Fibroblast of lung (primary cell): ENCODE measurements around the gene TLE2. TPM values are rescaled to one million over a fixed set of nuclear protein-coding genes. Genes with fewer than 3 reads are reported as not detected.
A peak's percentile ranks its signal among the peaks of the same experiment; 100 is the strongest.

Source experiments
- DNase-seq, 2 donors: peaks; one replicate each; pipeline versions ENCODE4 v3.0.0 to v3.0.0-alpha.2; 2010; ENCODE audit warnings: low read depth in 2 of 2
- H2AFZ ChIP-seq: 2 replicates; pipeline ENCODE4 v1.5.1; 2012; ENCODE audit warnings: low read length, control low read depth, inconsistent platforms
- H3K27ac ChIP-seq: 2 replicates; pipeline ENCODE4 v1.5.1; 2011; ENCODE audit warnings: low read length, control low read depth; ENCODE audit not compliant: insufficient read depth
- H3K27me3 ChIP-seq: 2 replicates; pipeline ENCODE4 v1.5.1; 2011; ENCODE audit warnings: mild to moderate bottlenecking, low read length; ENCODE audit not compliant: control insufficient read depth, insufficient read depth
- H3K36me3 ChIP-seq: 2 replicates; pipeline ENCODE4 v1.5.1; 2011; ENCODE audit warnings: low read length; ENCODE audit not compliant: control insufficient read depth, insufficient read depth
- H3K4me1 ChIP-seq: 2 replicates; pipeline ENCODE4 v1.5.1; 2011; ENCODE audit warnings: low read length; ENCODE audit not compliant: control insufficient read depth, insufficient read depth; ENCODE audit errors: extremely low read depth
- H3K4me2 ChIP-seq: 2 replicates; pipeline ENCODE4 v1.5.1; 2011; ENCODE audit warnings: low read length, control low read depth; ENCODE audit not compliant: insufficient read depth; ENCODE audit errors: extremely low read depth
- H3K4me3 ChIP-seq, 4 experiments: fragments of 200-600 bp in 1 of 4; sonication (generic) in 1 of 4; replicated peaks in 1 of 4; 2 replicates each; pipeline ENCODE4 v1.5.1; 2011 to 2016; ENCODE audit warnings: low read length in 4 of 4, low read depth in 3 of 4, mild to moderate bottlenecking in 3 of 4, control low read depth in 2 of 4, inconsistent platforms in 1 of 4, mixed read lengths in 1 of 4; ENCODE audit not compliant: insufficient read depth in 1 of 4; ENCODE audit errors: control extremely low read depth in 1 of 4
- H3K79me2 ChIP-seq: 2 replicates; pipeline ENCODE4 v1.5.1; 2012; ENCODE audit warnings: mild to moderate bottlenecking, low read length, inconsistent platforms; ENCODE audit not compliant: control insufficient read depth, insufficient read depth
- H3K9ac ChIP-seq: 2 replicates; pipeline ENCODE4 v1.5.1; 2011; ENCODE audit warnings: mild to moderate bottlenecking, low read length, control low read depth; ENCODE audit not compliant: insufficient read depth
- H3K9me3 ChIP-seq: 2 replicates; pipeline ENCODE4 v1.5.1; 2012; ENCODE audit warnings: low read depth, low read length; ENCODE audit not compliant: control insufficient read depth, insufficient read depth
- H4K20me1 ChIP-seq: 2 replicates; pipeline ENCODE4 v1.5.1; 2011; ENCODE audit warnings: low read length; ENCODE audit not compliant: control insufficient read depth, insufficient read depth; ENCODE audit errors: extremely low read depth
- CTCF ChIP-seq, 2 donors: IDR thresholded peaks in 1 of 2; conservative IDR thresholded peaks in 1 of 2; 1 replicate in 1 of 2; 2 replicates in 1 of 2; pipeline ENCODE4 v1.5.1; 2011 to 2012; ENCODE audit warnings: low read length in 2 of 2, control low read depth in 1 of 2, inconsistent platforms in 1 of 2, low read depth in 1 of 2, mild to moderate bottlenecking in 1 of 2
- EZH2 ChIP-seq: IDR thresholded peaks from 2 replicates; pipeline ENCODE4 v1.5.1; 2012; ENCODE audit warnings: low read length, control low read depth, mild to moderate bottlenecking; ENCODE audit errors: missing control alignments
- polyA plus RNA-seq, 2 donors: library from polyadenylated mRNA; depleted of rRNA in 1 of 2; stranded (reverse) in 1 of 2; unstranded in 1 of 2; fragments of >200 nt; gene quantifications; 2 replicates each; pipeline ENCODE4 v1.2.1, GENCODE V29; 2011 to 2012; ENCODE audit warnings: missing spikeins in 1 of 2
- total RNA-seq: library from RNA; depleted of rRNA; stranded (reverse); fragments of >200 nt; gene quantifications from 2 replicates; pipeline ENCODE4 v1.2.1, GENCODE V29; 2014

The TLE2 gene
- total and polyA plus RNA-seq, 2 donors (not counting 1 experiment from before 2014, with no cell fraction given): 1.8 to 3.8 TPM

GRCh38 chr19:2978166-2978767, 50.8 kb downstream of the TLE2 start:
- DNase-seq: no peak

GRCh38 chr19:2977746-2978138, 51.3 kb downstream of the TLE2 start:
- H3K36me3 ChIP-seq: no peaks in the 10 kb centered on the region
- H3K4me1 ChIP-seq: peaks cover 8% of the 10 kb centered on the region
- H3K27ac ChIP-seq: no peak overlapping the region
- H3K4me3 ChIP-seq: no peak overlapping the region
- no peak overlapping the region for H2AFZ ChIP-seq
- H3K9ac ChIP-seq: no peak overlapping the region
- TF ChIP-seq CTCF (conservative IDR thresholded peaks at IDR 0.05 in 1 of 2, IDR thresholded peaks at IDR 0.05 in 1 of 2; ENCODE audit: low read depth in 1 of 2, low read length in 2 of 2) (no peak), EZH2 (no peak)
- no peak for DNase-seq
- no peaks in the 10 kb centered on the region for H3K27me3 ChIP-seq
- peak overlapping the region; percentile 30 for H3K4me2 ChIP-seq
- H4K20me1 ChIP-seq: no peaks in the 10 kb centered on the region
- H3K9me3 ChIP-seq: no peaks in the 10 kb centered on the region
- no peaks in the 10 kb centered on the region for H3K79me2 ChIP-seq

More at GRCh38 chr19:2978166-2978767, 50.8 kb downstream of the TLE2 start:
- no peak for TF ChIP-seq CTCF (conservative IDR thresholded peaks at IDR 0.05 in 1 of 2, IDR thresholded peaks at IDR 0.05 in 1 of 2; ENCODE audit: low read depth in 1 of 2, low read length in 2 of 2)
- no peak for TF ChIP-seq EZH2
- Histone ChIP-seq H3K27me3 (no peaks in the 10 kb centered on the region), H3K9ac (no peak overlapping the region), H3K9me3 (no peaks in the 10 kb centered on the region), H4K20me1 (no peaks in the 10 kb centered on the region), H3K4me2 (no peak overlapping the region), H2AFZ (no peak overlapping the region), H3K4me3 (no peak overlapping the region), H3K27ac (no peak overlapping the region), H3K36me3 (no peaks in the 10 kb centered on the region), H3K4me1 (peaks cover 13% of the 10 kb centered on the region), H3K79me2 (no peaks in the 10 kb centered on the region)

- H3K27me3 ChIP-seq: no peaks in the 10 kb centered on the region
- H3K79me2 ChIP-seq: no peaks in the 10 kb centered on the region
- H3K4me3 ChIP-seq: peak within 1 kb of the TSS; percentile 53 to 72 (median 66)
- peak; percentile 90 to 91 for DNase-seq
- H3K4me1 ChIP-seq: peaks cover 6% of the 10 kb centered on the region
- no peaks in the 10 kb centered on the region for H4K20me1 ChIP-seq
- H3K36me3 ChIP-seq: no peaks in the 10 kb centered on the region
- H3K9me3 ChIP-seq: no peaks in the 10 kb centered on the region
- H3K4me2 ChIP-seq: peak within 1 kb of the TSS; percentile 89
- TF ChIP-seq CTCF (conservative IDR thresholded peaks at IDR 0.05 in 1 of 2, IDR thresholded peaks at IDR 0.05 in 1 of 2; ENCODE audit: low read depth in 1 of 2, low read length in 2 of 2): no peak
- no peak for TF ChIP-seq EZH2
- H3K9ac ChIP-seq: peak within 1 kb of the TSS; percentile 37
- H2AFZ ChIP-seq: peak within 1 kb of the TSS; percentile 71
- H3K27ac ChIP-seq: no peak within 1 kb of the TSS
These were observed 51.9 kb downstream of the TLE2 start, which contains the start of gene TLE6 for GRCh38 chr19:2977001-2977745. Gene TLE6, plus strand, starts transcription at chr19:2977564. Its CDS starts 670 bp downstream, at chr19:2978234.
